Inflammatory macrophage treated with lipopolysaccharide for 4 hours (primary cell): ENCODE data around the gene CDKAL1.
"Not testable (repeated sequence)": the region's sequence is repeated elsewhere in the genome, so short reads cannot be mapped to it uniquely, and the experiment has no call there.

Experiments
- DNase-seq: peaks from one replicate; pipeline ENCODE4 v3.0.0-alpha.2; 2020

Gene CDKAL1

GRCh38 chr6:20599302-20600051 is 65.2 kb downstream of the CDKAL1 start:
- no peak for DNase-seq

DNA sequence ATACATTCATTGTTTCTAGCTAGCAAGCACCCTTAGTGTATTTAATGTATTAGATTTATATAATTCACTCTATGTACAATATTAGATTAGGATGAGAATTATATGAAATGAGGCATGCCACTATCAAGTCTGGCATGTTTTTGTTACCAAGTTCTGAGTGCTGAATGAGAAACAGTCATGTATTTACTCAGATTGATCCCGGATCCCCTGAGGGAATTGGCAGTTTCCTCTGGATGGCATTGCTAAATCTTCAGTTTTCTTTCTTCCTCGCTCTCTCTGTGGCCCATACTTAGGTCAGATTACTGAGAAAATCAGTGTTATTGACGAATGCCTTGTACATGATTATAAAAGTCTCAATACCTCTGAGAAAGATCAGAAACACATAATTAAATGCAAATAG is 66.6 kb downstream of the CDKAL1 start:
- no peak for DNase-seq

GRCh38 chr6:20604159-20604558 is 69.9 kb downstream of the CDKAL1 start:
- DNase-seq = no peak

DNA sequence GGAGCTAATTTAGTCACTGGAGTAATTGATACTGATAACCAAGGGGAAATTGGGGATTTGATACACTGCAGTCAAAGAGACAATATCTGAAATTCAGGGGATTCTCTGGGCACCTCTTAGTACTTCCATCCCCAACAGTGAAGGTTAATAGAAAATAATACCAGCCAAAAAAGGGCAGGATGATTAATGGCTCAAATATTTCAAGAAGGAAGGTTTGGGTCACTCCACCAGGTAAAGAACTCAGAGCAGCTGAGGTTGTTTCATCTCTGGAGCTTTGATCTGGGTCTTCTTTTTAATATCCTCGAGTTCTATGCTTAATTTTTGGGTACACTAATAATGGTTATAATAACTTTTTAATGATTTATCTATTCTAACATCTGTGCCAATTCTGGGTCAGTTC is 70.8 kb downstream of the CDKAL1 start:
- no peak for DNase-seq

DNA sequence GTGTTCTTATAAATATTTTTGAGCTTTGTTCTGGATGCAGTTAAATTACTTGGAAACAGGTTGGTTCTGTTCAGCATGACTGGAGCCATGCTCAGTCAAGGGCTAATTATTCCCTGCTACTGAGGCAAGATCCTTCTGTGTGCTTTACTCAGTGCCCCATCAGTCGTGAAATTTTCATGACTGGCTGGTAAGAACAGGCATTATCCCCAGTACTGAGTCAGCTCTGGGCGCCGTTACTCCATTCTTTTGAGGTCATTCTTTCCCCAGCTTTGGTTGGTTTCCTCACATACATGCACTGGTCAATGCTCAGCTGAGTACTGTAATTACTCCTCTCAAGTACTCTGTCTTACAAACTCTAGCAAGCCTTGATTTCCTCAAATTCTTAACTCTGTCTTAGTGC is 71.3 kb downstream of the CDKAL1 start:
- DNase-seq = no peak

GRCh38 chr6:20606831-20607230 is 72.6 kb downstream of the CDKAL1 start:
- DNase-seq = no peak

DNA sequence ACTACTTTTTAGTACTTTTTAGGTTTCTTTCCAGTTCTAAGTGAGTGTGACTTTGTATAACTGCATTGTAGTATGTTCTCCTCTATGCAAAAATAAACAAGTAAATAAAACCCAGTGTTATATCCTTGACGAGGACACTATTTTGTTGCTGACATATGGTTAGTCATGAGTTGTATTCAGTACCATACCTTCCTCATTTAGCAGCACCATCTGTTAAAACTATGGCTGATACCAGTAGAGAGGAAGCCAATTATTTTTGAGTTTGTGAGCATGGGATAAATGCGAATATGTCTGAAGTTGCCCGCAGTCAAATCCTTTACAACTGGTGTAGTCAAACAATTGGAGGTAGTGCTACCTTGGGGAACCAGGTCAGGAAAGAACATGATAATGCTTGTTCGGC is 74.1 kb downstream of the CDKAL1 start:
- no peak for DNase-seq

DNA sequence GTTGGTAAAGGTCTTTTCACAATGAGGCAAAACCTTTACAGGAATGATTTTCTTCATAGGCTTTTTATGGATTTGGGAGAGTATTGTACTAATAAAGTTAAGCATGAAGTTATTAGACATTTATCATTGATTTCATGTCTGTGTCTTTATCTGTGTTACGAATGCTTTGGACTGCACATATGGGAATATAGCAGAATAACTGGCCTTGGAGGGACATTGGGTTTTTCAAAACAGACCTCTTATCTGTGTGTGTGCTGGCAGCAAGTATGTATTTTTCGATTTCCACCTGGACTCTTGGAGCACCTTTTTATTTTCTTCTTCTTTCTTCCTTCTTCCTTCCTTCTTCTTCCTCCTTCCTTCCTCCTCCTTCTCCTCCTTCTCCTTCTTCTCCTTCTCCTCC is 74.6 kb downstream of the CDKAL1 start:
- no peak for DNase-seq

GRCh38 chr6:20609924-20610323 is 75.7 kb downstream of the CDKAL1 start:
- DNase-seq = not testable (repeated sequence)

DNA sequence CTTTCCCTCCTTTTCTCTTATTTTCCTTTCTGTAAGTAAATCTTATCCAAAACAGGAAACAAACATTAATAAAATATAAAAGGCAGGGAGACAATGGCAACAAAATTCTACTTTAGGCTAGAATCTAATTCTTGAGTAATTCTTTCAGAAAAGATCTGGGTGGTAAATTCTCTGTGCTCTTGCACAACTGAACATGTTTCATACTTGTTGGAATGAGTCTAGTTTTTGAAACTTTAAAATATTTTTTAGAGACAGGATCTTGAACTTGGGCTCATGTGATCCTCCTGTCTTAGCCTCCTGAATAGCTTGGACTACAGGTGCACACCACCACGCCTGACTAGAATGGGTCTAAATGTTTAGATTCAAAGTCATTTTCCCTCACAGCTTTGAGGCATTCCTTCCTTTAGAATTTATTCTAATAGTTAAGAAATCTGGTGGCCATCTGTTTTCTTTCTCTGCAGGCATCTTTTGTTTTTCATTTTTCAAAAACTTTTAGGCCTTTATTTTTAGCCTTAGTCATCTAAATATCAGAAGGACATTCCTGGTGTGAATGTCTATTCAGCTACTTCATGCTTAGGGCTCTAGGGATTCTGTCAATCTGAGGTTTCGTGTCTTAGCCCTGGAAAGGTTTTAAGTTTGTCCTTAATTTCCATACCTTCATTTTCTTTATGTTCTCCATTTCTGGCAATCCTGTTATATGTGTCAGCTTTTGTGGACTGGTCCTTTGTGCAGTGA is 76.5 kb downstream of the CDKAL1 start:
- DNase-seq = no peak

- DNase-seq = not testable (repeated sequence)
These were observed 83.3 kb downstream of the CDKAL1 start for GRCh38 chr6:20617537-20617936.

- DNase-seq = no peak
These were observed 85.8 kb downstream of the CDKAL1 start for GRCh38 chr6:20620043-20620442.

GRCh38 chr6:20623761-20624160 is 89.5 kb downstream of the CDKAL1 start:
- DNase-seq = no peak

GRCh38 chr6:20626165-20626564 is 91.9 kb downstream of the CDKAL1 start:
- DNase-seq = no peak

GRCh38 chr6:20629509-20629908 is 95.3 kb downstream of the CDKAL1 start:
- DNase-seq = no peak

GRCh38 chr6:20630136-20630535 is 95.9 kb downstream of the CDKAL1 start:
- DNase-seq = no peak

DNA sequence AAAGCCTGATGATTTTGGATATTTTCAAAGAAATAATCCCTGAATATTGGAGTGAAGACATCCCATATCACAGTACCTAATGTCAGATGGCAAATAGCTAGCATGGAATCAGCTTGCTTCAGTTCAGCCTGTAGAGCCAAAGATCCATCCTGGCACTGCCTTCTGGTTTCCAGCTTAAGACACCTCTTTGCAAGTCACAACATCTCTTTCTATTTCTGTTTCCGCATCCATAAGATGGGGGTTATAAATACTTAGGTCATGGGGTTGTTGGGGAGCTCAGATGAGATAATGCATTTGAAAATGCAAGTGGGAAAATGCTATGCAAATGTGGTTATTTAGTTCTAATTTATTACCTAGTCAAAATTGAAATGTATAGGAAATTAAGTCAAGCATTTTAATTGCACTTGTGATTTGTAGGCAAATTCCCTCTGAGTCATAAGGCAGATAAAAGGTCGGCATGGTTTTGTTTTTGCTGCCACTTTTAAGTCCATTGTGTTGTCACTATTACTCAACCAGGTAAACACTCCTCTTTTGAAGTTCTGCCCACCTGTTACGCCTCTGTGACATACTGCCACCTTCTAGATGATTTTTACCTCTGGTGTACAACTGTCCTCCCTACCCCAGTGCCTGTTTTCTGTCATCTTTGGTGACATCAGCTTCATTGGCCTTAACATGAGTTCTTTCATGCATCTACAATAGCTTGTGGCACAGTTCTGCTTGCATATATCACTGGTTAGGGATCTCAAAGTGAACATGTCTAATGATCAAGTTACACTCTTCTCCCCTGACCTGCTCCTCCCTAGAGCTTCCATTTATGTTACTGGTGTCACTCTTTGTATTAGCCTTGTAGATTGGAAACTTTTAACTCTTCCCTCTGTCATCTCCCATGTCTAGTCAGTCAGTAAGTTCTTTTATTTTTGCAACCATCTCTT is 96.6 kb downstream of the CDKAL1 start:
- DNase-seq = no peak

DNA sequence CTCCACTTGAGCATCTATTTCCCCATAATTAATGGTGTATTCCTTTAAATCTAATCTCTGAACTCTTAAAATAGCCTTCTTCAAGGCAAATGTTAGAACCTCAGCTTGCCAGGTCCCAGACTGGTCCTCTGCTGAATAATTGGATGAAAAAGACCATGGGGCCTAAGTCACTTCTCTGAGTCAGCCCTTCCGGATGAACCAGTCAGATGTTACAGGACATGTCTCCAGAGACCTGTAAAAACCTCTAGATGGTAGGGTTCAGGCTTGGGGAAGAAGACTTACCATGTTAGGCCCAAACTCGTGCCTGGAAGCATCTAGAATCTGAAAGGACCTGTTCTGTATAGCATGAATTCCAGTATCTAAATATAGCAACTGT is 97.3 kb downstream of the CDKAL1 start:
- DNase-seq = no peak

- DNase-seq = no peak
These were observed 98.4 kb downstream of the CDKAL1 start for GRCh38 chr6:20632696-20633095.

DNA sequence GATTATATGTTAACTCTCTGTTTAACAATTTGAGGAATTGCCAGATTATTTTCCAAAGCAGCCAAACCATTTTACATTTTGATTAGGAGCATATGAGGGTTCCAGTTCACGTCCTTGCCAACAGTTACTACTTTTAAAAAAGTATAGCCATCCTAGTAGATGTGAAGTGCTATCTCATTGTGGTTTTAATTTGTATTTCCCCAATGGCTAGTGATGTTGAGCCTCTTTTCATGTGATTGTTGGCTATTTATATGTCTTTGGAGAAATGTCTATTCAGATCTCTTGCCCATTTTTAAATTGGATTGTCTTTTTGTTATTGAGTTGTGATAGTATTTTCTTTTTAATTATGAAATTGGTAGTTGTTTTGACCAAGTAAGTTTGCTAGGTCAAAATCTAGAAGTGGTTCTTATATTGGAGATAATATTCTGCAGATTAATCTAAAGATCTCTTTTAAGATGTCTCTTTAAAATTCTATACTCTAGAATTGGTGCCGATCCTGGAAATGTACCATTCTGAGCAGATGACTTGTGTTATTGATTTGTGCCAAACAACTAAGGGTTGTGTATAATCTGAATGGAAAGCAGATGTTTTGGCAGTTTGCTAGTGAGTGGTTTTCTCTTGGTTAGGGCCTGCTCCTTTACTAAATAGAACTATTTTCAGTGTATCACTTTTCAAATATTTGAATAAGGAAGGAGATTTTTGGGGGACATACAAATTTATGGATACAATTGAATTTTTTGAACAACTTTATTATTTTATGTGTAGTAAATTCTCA is 99.5 kb downstream of the CDKAL1 start:
- no peak for DNase-seq

- DNase-seq = no peak
These were observed 104.9 kb downstream of the CDKAL1 start for GRCh38 chr6:20639161-20639560.

DNA sequence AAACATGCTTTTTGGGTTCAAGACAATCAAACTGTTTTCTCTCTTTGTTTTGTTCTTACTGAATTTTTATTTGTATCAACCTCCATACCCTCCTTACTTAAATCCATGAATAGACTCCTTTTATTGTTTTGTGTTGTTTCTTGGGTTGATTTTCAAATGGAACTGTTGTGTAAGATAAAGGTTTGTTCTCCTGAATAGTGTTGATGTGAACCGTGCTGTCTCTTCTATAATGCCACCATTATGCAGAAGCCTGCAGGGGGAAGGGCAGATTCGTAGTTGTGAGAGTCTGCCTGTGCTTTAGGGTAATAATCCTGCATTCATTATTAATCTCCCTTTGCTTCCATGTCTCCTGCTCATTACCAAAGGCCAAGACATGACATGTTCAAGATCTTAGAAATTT is 105.9 kb downstream of the CDKAL1 start:
- DNase-seq = no peak

GRCh38 chr6:20642441-20642840 is 108.2 kb downstream of the CDKAL1 start:
- no peak for DNase-seq
